ENCODE measurements around the gene CAMTA1.

The CAMTA1 gene

DNA sequence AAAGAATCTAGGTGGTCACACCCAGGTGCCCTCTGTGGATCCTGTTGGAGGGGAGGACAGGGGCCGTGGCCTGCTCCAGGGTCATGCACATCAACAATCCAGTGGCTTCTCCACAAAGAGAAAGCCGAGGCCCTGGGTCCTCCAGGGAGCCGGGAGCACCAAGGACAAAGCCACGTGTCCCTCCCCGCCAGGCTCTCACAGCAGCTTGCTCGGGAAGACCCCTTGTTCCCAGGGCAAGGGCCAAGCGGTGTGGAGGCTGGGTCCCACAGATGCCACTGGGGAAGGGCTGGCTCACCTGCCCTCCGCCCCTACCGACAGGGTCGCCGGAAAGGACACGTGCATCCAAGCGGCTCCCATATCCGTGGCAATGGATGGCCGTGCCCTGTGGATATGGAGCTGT, 793.0 kb downstream of the CAMTA1 start:
- no peak for DNase-seq

DNA sequence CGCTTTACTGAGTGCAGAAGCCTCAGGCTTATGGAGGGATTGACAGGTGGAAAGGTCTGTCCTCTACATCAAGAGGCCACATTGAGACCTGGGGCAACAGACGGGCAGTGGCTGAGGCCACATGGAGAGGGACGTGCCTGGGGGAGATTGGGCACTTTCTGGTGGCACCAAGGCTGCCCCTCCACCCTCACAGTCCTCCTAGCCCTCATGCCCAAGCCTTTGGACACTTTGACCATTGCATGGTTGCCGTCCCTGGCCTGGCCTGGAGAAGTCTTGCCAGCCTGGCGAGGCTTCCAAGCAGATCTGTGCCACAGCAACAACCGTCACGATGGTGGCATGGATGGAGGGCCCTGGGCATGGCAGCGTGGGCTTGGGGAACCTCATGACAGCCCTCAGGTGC, 793.8 kb downstream of the CAMTA1 start:
- DNase-seq, result no peak

DNA sequence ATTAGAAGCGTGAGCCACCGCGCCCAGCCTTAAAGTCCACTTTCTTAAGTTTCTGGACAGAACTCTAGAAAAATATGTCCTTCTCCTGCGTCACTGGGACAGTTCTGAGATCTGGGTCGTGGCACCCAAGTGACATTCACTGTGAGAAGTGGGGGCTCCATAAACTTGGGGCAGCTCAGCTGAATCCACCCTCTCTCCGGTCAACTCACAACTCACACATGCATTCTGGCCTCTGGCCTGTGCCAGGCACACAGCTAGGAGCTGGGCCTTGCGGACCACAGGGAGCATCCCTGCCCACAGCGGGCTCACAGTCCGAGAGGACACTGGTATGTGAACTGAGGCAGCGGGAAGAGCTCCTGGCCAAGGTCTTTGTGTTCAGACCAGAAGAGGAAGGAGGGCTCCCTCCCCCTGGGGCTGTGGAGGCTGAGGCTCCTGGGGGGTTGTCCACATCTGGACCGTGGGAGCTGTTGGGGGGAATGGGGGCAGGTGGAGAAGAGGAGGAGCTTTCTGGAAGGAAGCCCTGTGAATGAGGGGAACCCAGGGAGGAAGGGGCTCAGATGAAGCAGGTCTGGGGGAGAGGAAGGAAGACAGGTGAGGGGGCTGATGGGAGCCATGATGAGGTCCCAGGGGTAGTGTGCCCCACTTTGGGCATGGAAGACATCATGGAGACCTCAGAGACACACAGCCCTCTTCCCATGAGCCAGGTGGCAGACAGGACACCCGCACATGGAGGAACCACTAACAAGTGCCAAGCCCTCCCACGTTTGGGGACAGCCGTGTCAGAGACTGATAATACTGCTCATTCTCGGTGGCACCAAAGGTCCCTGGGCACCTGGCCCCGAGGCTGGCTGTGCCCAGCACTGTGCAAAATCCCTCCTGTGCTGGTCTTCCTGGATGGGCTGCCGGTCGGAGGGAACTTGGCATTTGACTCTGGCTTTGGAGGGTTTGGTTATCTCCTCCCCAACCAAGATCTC, 794.9 kb downstream of the CAMTA1 start:
- no peak for DNase-seq

DNA sequence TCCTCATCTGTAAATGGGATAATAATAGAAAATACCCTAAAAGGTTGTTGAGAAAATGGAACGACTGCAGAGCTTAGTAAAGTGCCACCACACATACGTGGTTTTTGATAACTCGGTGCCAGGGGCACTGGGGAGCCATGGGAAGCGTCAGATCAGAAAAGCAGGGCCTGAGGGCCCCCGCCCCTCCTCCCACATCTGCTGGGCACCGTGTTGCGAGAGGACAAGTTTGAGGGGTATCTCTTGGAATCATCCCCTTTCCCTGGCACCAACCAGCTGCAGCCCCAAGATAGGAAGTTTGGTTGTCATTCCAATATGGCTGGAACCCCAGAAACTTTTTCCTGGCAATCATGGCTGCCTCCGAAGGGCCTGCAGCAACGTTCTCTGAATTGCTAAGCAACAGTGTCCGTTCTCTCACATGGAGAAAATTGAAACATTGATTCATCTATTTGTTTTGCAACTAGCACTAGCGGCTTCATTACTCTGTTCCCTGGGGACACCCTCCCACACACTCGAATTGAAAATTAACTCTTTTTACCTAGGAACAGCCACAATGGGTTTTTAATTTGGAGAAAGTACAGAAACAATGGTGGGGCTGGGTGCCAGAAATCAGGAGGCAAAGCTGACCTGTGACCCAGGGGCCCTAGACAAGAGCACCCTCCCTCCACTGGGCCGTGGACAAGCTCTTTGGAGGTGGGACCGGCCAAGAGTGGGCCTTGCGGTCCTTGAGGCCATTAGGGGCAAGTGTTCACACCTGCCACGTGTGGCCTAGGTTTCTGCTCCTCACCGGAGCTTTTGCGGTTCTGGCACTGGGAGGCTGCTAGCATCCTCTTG, 795.9 kb downstream of the CAMTA1 start:
- no peak for DNase-seq

DNA sequence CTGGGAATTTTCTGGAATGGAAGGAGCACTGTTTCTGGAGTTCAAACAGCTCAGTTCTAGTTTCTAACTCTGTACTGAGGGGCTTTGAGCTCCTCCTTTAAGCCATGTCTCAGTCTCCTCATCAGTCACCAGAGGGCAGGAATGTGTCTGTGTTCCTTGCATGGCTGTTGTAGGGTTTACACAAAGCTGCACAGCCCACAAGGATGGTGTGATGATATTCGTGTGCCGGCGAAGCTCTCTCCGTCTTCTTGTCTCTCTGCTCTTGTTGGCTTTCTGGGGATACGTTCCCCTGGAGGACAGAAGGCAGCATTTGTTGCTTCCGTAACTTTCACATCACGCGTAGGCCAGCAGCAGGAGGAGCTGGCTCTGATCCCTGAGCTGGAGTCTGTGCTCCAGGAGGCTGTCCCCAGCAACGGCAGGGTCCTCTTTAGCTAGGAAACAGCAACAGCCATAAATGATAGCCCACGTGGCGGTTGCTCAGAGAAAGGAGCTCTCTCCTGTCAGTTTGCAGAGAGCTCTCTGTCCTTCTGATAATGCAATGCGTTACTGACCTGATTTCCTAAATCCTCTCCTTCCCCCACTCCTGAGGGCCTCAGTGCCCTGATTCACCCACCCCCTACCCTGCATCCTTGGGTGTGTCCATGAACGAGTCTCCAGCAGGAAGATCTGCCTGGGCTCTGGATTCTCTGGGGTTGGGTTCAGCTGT, 796.7 kb downstream of the CAMTA1 start:
- no peak for DNase-seq

DNA sequence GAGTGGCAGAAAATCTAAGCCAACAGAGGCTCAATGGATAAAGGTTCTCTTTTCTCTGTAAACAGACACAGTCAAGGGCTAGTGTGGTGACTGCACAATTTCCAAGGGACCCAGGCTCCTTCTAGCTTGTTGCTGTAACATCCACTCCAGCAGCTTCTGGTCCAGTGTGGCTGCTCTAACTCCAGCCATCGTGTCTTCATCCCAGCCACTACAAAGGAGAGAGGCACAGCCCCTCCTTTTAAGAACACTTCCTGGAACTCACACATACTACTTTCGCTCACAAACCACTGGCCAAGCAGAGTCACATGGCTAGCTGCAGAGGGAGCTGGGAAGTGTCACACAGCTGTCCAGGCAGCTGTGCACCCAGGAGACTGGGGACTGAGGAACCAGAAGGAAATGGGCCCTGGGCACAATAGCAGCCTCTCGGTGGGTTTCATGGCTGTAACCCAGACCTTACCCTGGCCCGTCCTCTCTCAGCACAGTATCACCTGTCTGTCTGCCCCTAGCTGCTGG, 797.3 kb downstream of the CAMTA1 start:
- no peak for DNase-seq

- no peak for DNase-seq
Measured at GRCh38 chr1:7583291-7584096, 798.2 kb downstream of the CAMTA1 start.

DNA sequence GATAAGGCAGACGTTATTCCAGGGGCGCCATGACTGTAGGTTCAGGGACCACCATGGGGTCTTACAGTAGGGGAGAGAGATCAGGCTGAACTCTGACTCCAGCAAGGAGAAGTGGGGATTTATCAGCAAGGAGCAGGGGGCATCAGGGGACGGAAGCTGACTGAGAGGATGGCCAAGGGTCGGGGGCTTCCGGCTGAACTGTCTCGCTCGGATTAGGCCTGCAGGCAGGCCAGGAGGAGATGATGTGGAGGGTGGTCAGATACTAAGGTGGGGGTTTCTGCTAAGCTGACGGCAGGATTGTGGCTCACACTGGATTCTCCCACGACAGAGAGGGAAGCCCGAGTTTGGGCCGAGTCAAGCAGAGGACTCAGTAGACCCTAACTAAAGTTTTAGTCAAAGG, 798.9 kb downstream of the CAMTA1 start:
- no peak for DNase-seq

GRCh38 chr1:7584643-7585042, 799.4 kb downstream of the CAMTA1 start:
- no peak for DNase-seq

DNA sequence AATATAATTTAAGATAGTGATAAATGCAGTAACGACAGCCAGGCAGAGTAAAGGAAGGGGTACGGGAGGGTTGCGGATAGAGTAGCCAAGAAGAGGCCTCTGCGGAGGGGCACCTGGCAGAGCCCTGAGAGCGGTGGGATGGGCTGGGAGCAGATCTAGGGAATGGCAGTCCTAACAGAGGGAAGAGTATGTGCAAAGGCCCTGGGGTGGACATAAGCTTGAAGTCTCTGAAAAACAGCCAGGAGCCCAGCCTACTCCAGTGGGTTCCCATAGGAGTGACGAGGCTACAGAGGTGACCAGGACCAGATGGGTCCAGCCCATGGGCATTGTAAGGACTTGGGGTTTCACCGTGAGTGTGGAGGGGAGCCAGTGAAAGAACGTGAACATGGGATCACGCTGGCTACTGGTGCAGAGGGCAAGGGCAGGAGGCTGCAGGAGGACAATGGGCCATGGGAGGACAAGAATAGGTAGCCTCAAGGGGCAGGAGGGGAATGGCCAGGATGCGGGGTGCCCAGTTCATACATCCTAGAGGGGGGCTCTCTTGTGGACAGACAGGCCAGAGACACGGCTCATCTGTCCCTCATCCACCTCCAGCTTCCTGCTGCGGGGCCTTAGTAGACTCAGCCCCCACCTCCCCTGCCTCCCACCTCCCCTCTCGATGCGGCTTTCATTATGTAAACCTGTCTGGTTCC, 800.1 kb downstream of the CAMTA1 start:
- no peak for DNase-seq

DNA sequence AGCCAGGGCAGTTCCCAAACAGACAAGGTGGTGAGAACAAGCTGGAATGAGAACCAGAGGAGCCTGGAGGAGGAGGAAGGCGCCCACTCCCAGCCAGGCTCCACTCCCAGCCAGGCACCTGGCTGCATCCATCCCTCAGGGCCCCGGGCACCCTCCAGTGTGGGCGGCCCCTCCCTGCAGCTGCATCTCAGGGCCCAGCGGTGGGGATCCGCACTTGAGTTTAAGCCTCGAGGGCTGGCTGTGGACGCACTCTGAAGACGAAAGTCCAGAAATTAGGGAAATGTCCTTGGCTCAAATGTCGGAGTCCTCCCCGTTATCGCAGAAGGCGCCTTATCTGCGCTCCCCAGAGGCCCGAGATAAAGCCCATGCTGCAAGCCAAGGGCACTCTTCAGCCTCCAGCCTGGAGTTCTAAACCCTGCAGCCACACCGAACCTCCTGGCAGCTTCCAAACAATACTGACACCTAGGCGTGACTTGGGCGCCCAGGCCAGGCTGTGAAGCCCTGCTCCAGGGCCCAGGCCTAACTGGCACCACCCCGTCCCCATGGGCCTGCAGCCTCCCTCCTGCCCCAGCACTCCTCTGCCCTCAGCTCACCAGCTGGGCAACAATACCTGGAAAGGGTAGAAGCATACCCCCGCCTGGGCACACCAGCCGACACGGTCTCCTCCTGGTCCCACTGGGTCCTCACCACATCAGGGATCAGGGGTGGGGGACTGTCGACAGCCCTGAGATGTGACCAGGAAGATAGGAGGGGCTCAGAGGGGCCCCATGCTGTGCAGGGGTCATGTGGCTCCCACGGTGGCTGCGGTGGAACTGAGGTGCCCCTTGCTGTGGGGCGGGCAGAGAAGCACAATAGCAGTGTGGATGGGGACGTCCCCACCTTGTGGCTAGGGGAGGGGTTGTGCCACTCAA, 801.0 kb downstream of the CAMTA1 start:
- DNase-seq, result no peak

GRCh38 chr1:7587108-7587772, 802.0 kb downstream of the CAMTA1 start:
- DNase-seq, result no peak

GRCh38 chr1:7587773-7588456, 802.7 kb downstream of the CAMTA1 start:
- no peak for DNase-seq

DNA sequence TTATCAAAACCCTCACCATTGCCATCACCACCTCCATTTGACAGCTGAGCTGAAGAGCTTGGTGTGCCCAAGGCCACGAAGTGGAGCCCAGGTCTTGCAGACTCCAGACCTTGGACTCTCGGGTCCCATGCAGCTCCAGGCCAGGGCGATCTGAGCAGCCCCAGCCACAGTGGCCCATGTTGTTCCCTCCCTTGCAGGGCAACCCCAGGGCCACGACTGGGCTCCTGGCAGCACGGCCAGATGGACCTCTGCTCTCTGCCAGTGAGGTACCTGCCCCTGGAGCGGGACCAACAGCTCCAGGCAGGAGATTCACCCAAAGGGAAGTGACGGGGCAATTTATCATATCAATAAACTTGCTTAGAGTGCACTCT, 803.2 kb downstream of the CAMTA1 start:
- no peak for DNase-seq

GRCh38 chr1:7589080-7589735, 804.0 kb downstream of the CAMTA1 start:
- DNase-seq, result no peak

GRCh38 chr1:7589774-7590425, 804.6 kb downstream of the CAMTA1 start:
- no peak for DNase-seq

- no peak for DNase-seq
Measured at GRCh38 chr1:7590426-7590790, 805.2 kb downstream of the CAMTA1 start.

- no peak for DNase-seq
Measured at GRCh38 chr1:7591565-7591964, 806.3 kb downstream of the CAMTA1 start.

All from NCI-H187 treated with DMSO at 0.1 percent for 48 hours (cell line).